Left renal cortex interstitium (tissue), 4 donors: Measurements from ENCODE around the gene RP9. TPM values are rescaled to one million over a fixed set of nuclear protein-coding genes. Genes with fewer than 3 reads are reported as not detected.

ENCODE experiments used
- DNase-seq, 4 donors: peaks; one replicate each; pipeline ENCODE4 v3.0.0-alpha.2; 2013; ENCODE audit warnings: low read depth in 4 of 4, low spot score in 2 of 4, missing footprints in 1 of 4
- polyA plus RNA-seq, 4 donors: library from polyadenylated mRNA; unstranded; fragments of 120-200 nt; gene quantifications; one replicate each; pipeline ENCODE4 v1.2.1, GENCODE V29; 2013; ENCODE audit not compliant: insufficient read length in 4 of 4

The RP9 gene
- polyA plus RNA-seq, 4 donors: 31.3 to 37.1 (median 33.3) TPM

GRCh38 chr7:33066771-33067170 is 42.4 kb downstream of the RP9 start:
- no peak for DNase-seq

GRCh38 chr7:33065981-33066380 is 43.2 kb downstream of the RP9 start:
- DNase-seq: no peak

GRCh38 chr7:33062782-33063443 is 46.3 kb downstream of the RP9 start:
- peak; percentile 88 to 97 (median 92) for DNase-seq

GRCh38 chr7:33062023-33062781 is 47.0 kb downstream of the RP9 start, which contains the start of gene NT5C3A:
NT5C3A (minus strand) TSS chr7:33062776; CDS start chr7:33062705, 71 bp downstream.
- peak in 3 of 4 donors; percentile 34 to 55 (median 40) for DNase-seq

GRCh38 chr7:33061282-33061937 is 47.8 kb downstream of the RP9 start:
- DNase-seq: no peak

- no peak for DNase-seq
Observed at GRCh38 chr7:33059635-33060034, 49.6 kb downstream of the RP9 start.

GRCh38 chr7:33055158-33055557 is 54.0 kb downstream of the RP9 start:
- no peak for DNase-seq

- DNase-seq: no peak
Observed at GRCh38 chr7:33054261-33054964, 54.8 kb downstream of the RP9 start.

GRCh38 chr7:33053721-33054120 is 55.5 kb downstream of the RP9 start:
- no peak for DNase-seq

- DNase-seq: no peak
Observed at GRCh38 chr7:33050535-33051318, 58.5 kb downstream of the RP9 start.

- no peak for DNase-seq
Observed at GRCh38 chr7:33048704-33049103, 60.5 kb downstream of the RP9 start.

- DNase-seq: no peak
Observed at GRCh38 chr7:33048257-33048656, 60.9 kb downstream of the RP9 start.

- DNase-seq: no peak
Observed at GRCh38 chr7:33044986-33045385, 64.2 kb downstream of the RP9 start.

Other genes starting within 250 kb of the RP9 start
- 10 to 100 TPM; 48.6 to 56.8 (median 53.9) TPM for gene KBTBD2, start 217.6 kb downstream of the RP9 start, polyA plus RNA-seq
- gene FKBP9, start 152.0 kb downstream of the RP9 start, polyA plus RNA-seq: 100 to 1,000 TPM; 126 to 214 (median 152) TPM
- gene NT5C3A, start 46.6 kb downstream of the RP9 start, polyA plus RNA-seq: 10 to 100 TPM; 31.6 to 45.3 (median 35.1) TPM
- 10 to 100 TPM; 14.4 to 18.0 (median 16.5) TPM for gene BBS9, start 20.2 kb upstream of the RP9 start, polyA plus RNA-seq